MM.1S (cell line): ENCODE measurements around the gene FAF1.

ENCODE experiments used
- CTCF ChIP-seq: fragments of 300-600 bp; sonication (generic); IDR thresholded peaks from 2 replicates; pipeline ENCODE4 v1.5.1; 2016; ENCODE audit warnings: antibody characterized with exemption, low read length, mixed read lengths
- EZH2phosphoT487 ChIP-seq: fragments of 300-600 bp; sonication (generic); IDR thresholded peaks from 2 replicates; pipeline ENCODE4 v1.6.1; 2018; ENCODE audit warnings: antibody characterized with exemption, low read length

DNA sequence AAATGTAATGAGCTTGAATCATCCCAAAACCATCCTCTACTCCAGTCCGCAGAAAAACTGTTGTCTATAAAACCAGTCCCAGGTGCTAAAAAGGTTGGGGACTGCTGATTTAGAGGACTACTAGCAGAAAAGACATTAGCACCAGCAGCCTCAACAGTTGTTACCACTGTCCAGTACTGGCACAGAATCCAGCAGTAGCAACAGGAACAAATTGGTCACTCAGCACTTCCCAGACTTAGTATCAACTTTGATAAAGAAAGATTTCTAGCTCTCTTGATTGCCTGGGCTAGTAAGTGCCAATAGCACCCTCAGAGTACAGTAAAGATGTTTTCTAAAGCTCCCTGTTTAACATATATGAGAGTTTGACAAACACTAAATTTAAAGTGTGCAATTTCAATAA, 127.9 kb downstream of the FAF1 start:
- TF ChIP-seq CTCF, result no peak
- TF ChIP-seq EZH2phosphoT487, result no peak
